NCI-H82 treated with DMSO at 0.1 percent for 48 hours (cell line): ENCODE measurements around the gene HMCN1.

Experiments used
- DNase-seq: peaks from one replicate; lab custom pipeline; 2025; ENCODE audit not compliant: unreplicated experiment; lab: John Stamatoyannopoulos, UW

The HMCN1 gene

GRCh38 chr1:185803241-185803640 is 69.0 kb downstream of the HMCN1 start:
- no peak for DNase-seq

GRCh38 chr1:185804206-185804605 is 70.0 kb downstream of the HMCN1 start:
- no peak for DNase-seq

- DNase-seq, result no peak
These were observed 70.4 kb downstream of the HMCN1 start for GRCh38 chr1:185804608-185805007.

- DNase-seq, result no peak
These were observed 73.1 kb downstream of the HMCN1 start for GRCh38 chr1:185807275-185807674.

GRCh38 chr1:185808631-185809030 is 74.4 kb downstream of the HMCN1 start:
- no peak for DNase-seq

GRCh38 chr1:185811073-185811709 is 77.0 kb downstream of the HMCN1 start:
- DNase-seq, result no peak

- no peak for DNase-seq
These were observed 78.7 kb downstream of the HMCN1 start for GRCh38 chr1:185812934-185813333.

- peak; percentile 44 for DNase-seq
These were observed 79.3 kb downstream of the HMCN1 start for GRCh38 chr1:185813401-185813979.

GRCh38 chr1:185816460-185816859 is 82.3 kb downstream of the HMCN1 start:
- DNase-seq, result no peak

- DNase-seq, result no peak
These were observed 85.6 kb downstream of the HMCN1 start for GRCh38 chr1:185819798-185820197.

GRCh38 chr1:185821612-185822385 is 87.6 kb downstream of the HMCN1 start:
- no peak for DNase-seq

GRCh38 chr1:185823467-185823866 is 89.3 kb downstream of the HMCN1 start:
- no peak for DNase-seq

- peak; percentile 49 for DNase-seq
These were observed 89.9 kb downstream of the HMCN1 start for GRCh38 chr1:185824106-185824505.

GRCh38 chr1:185825556-185825955 is 91.4 kb downstream of the HMCN1 start:
- DNase-seq, result no peak

GRCh38 chr1:185834371-185834905 is 100.2 kb downstream of the HMCN1 start:
- no peak for DNase-seq

GRCh38 chr1:185835191-185835590 is 101.0 kb downstream of the HMCN1 start:
- no peak for DNase-seq

GRCh38 chr1:185837711-185838110 is 103.5 kb downstream of the HMCN1 start:
- DNase-seq, result no peak

- DNase-seq, result no peak
These were observed 103.9 kb downstream of the HMCN1 start for GRCh38 chr1:185838111-185838510.

GRCh38 chr1:185840880-185841279 is 106.7 kb downstream of the HMCN1 start:
- DNase-seq, result no peak

GRCh38 chr1:185843297-185843869 is 109.2 kb downstream of the HMCN1 start:
- DNase-seq, result no peak

- no peak for DNase-seq
These were observed 109.8 kb downstream of the HMCN1 start for GRCh38 chr1:185843986-185844385.
